Stimulated activated CD4-positive, alpha-beta T cell treated with anti-CD3 and anti-CD28 coated beads, Interleukin-1b, Interleukin-23, amount 100 ng/mL, for 48 hours (primary cell): ENCODE data around the gene SPRR2D.

Source experiments
- DNase-seq: peaks from one replicate; pipeline ENCODE4 v3.0.0-alpha.2; 2020

Gene SPRR2D

GRCh38 chr1:153001382-153001781 is 39.5 kb downstream of the SPRR2D start, which contains the start of gene SPRR3:
TSS of gene SPRR3 (plus strand) at chr1:153001749. CDS start at chr1:153003021, 1,272 bp downstream.
- DNase-seq, result no peak

GRCh38 chr1:153000294-153000693 is 40.6 kb downstream of the SPRR2D start:
- no peak for DNase-seq

GRCh38 chr1:152999818-153000217 is 41.1 kb downstream of the SPRR2D start:
- no peak for DNase-seq

- DNase-seq, result no peak
Observed at GRCh38 chr1:152998476-152998875, 42.4 kb downstream of the SPRR2D start.

- no peak for DNase-seq
Observed at GRCh38 chr1:152997901-152998300, 43.0 kb downstream of the SPRR2D start.

GRCh38 chr1:152996633-152997400 is 44.1 kb downstream of the SPRR2D start:
- no peak for DNase-seq

- DNase-seq, result no peak
Observed at GRCh38 chr1:152995842-152996241, 45.1 kb downstream of the SPRR2D start.

GRCh38 chr1:152993186-152993585 is 47.7 kb downstream of the SPRR2D start:
- no peak for DNase-seq
